Neutrophil (primary cell): ENCODE results near the gene KRT33B.

ENCODE experiments used
- H3K27ac ChIP-seq: fragments of 200-600 bp; sonication (generic); 2 replicates; pipeline ENCODE4 v1.5.1; 2016; ENCODE audit warnings: mild to moderate bottlenecking, moderate library complexity
- H3K27me3 ChIP-seq: fragments of 200-600 bp; sonication (generic); 2 replicates; pipeline ENCODE4 v1.6.0; 2016; ENCODE audit warnings: mild to moderate bottlenecking
- H3K36me3 ChIP-seq: fragments of 200-600 bp; sonication (generic); 2 replicates; pipeline ENCODE4 v1.5.1; 2017
- H3K4me1 ChIP-seq, 2 experiments: fragments of 200-600 bp in 1 of 2; sonication (generic) in 1 of 2; 1 replicate in 1 of 2; 2 replicates in 1 of 2; pipeline versions ENCODE4 v1.5.1 to v1.6.1; 2013 to 2016; ENCODE audit warnings: low read depth in 1 of 2, low read length in 1 of 2, mild to moderate bottlenecking in 1 of 2, moderate library complexity in 1 of 2; ENCODE audit not compliant: control insufficient read depth in 1 of 2, insufficient read depth in 1 of 2
- H3K4me3 ChIP-seq, 2 experiments: fragments of 200-600 bp in 1 of 2; sonication (generic) in 1 of 2; 1 replicate in 1 of 2; 2 replicates in 1 of 2; pipeline ENCODE4 v1.5.1; 2013 to 2016; ENCODE audit warnings: low read depth in 1 of 2, low read length in 1 of 2, mild to moderate bottlenecking in 1 of 2, moderate library complexity in 1 of 2
- H3K9me3 ChIP-seq: fragments of 200-600 bp; sonication (generic); 2 replicates; pipeline ENCODE4 v1.5.1; 2016
- CTCF ChIP-seq: fragments of 200-600 bp; sonication (generic); IDR thresholded peaks from 2 replicates; pipeline ENCODE4 v1.5.1; 2016; ENCODE audit warnings: antibody characterized with exemption

KRT33B gene

GRCh38 chr17:41367426-41368075 lies 2.1 kb downstream of the KRT33B start:
- no peaks in the 10 kb centered on the region for H3K36me3 ChIP-seq
- no peaks in the 10 kb centered on the region for H3K9me3 ChIP-seq
- peaks cover 56% of the 10 kb centered on the region for H3K27me3 ChIP-seq
- H3K4me1 ChIP-seq, result no peaks in the 10 kb centered on the region
- no peak overlapping the region for H3K27ac ChIP-seq
- H3K4me3 ChIP-seq, result no peak overlapping the region
- TF ChIP-seq CTCF, result no peak

GRCh38 chr17:41366070-41366469 lies 3.5 kb downstream of the KRT33B start:
- H3K4me3 ChIP-seq, result no peak overlapping the region

GRCh38 chr17:41363881-41364280 lies 5.7 kb downstream of the KRT33B start:
- Histone ChIP-seq H3K36me3 (no peaks in the 10 kb centered on the region), H3K4me1 (no peaks in the 10 kb centered on the region), H3K9me3 (no peaks in the 10 kb centered on the region), H3K27ac (no peak overlapping the region), H3K27me3 (peaks cover 22% of the 10 kb centered on the region), H3K4me3 (no peak overlapping the region)
- no peak for TF ChIP-seq CTCF

More at GRCh38 chr17:41366070-41366469, 3.5 kb downstream of the KRT33B start:
- Histone ChIP-seq H3K27ac (no peak overlapping the region), H3K27me3 (peaks cover 41% of the 10 kb centered on the region), H3K36me3 (no peaks in the 10 kb centered on the region), H3K9me3 (no peaks in the 10 kb centered on the region), H3K4me1 (no peaks in the 10 kb centered on the region)
- no peak for TF ChIP-seq CTCF

GRCh38 chr17:41360296-41360995 lies 9.2 kb downstream of the KRT33B start:
- H3K27me3 ChIP-seq, result peaks cover 19% of the 10 kb centered on the region
- H3K36me3 ChIP-seq, result no peaks in the 10 kb centered on the region
- no peak overlapping the region for H3K4me3 ChIP-seq
- no peak overlapping the region for H3K27ac ChIP-seq
- no peak for TF ChIP-seq CTCF
- H3K4me1 ChIP-seq, result no peaks in the 10 kb centered on the region
- H3K9me3 ChIP-seq, result no peaks in the 10 kb centered on the region

GRCh38 chr17:41354536-41354935 lies 15.1 kb downstream of the KRT33B start:
- no peaks in the 10 kb centered on the region for H3K9me3 ChIP-seq
- peaks cover 15% of the 10 kb centered on the region for H3K27me3 ChIP-seq
- no peaks in the 10 kb centered on the region for H3K36me3 ChIP-seq
- H3K27ac ChIP-seq, result no peak overlapping the region
- H3K4me1 ChIP-seq, result no peaks in the 10 kb centered on the region
- no peak overlapping the region for H3K4me3 ChIP-seq
- TF ChIP-seq CTCF, result no peak
